ENCODE data around the gene PKDREJ.
A peak's percentile ranks its signal among the peaks of the same experiment; 100 is the strongest.

The PKDREJ gene

GRCh38 chr22:46260038-46260437, 3.1 kb downstream of the PKDREJ start:
- no peak overlapping the region for H3K4me3 ChIP-seq (ENCODE audit: low read depth, low read length)
- no peak for DNase-seq (ENCODE audit: low read depth)
- no peak for TF ChIP-seq CTCF (conservative IDR thresholded peaks at IDR 0.05; ENCODE audit: low read depth, low read length)

GRCh38 chr22:46259374-46259773, 3.8 kb downstream of the PKDREJ start:
- H3K4me3 ChIP-seq (ENCODE audit: low read depth, low read length) = no peak overlapping the region
- no peak for DNase-seq (ENCODE audit: low read depth)
- TF ChIP-seq CTCF (conservative IDR thresholded peaks at IDR 0.05; ENCODE audit: low read depth, low read length) = no peak

GRCh38 chr22:46256358-46256958, 6.7 kb downstream of the PKDREJ start:
- TF ChIP-seq CTCF (conservative IDR thresholded peaks at IDR 0.05; ENCODE audit: low read depth, low read length) = no peak
- no peak overlapping the region for H3K4me3 ChIP-seq (ENCODE audit: low read depth, low read length)
- DNase-seq (ENCODE audit: low read depth) = no peak

- no peak for DNase-seq (ENCODE audit: low read depth)
- no peak overlapping the region for H3K4me3 ChIP-seq (ENCODE audit: low read depth, low read length)
- no peak for TF ChIP-seq CTCF (conservative IDR thresholded peaks at IDR 0.05; ENCODE audit: low read depth, low read length)
Observed at GRCh38 chr22:46251816-46252380, 11.2 kb downstream of the PKDREJ start.

GRCh38 chr22:46251266-46251665, 11.9 kb downstream of the PKDREJ start:
- no peak for DNase-seq (ENCODE audit: low read depth)
- H3K4me3 ChIP-seq (ENCODE audit: low read depth, low read length) = peak overlapping the region; percentile 91
- no peak for TF ChIP-seq CTCF (conservative IDR thresholded peaks at IDR 0.05; ENCODE audit: low read depth, low read length)

GRCh38 chr22:46250783-46251125, 12.4 kb downstream of the PKDREJ start:
- H3K4me3 ChIP-seq (ENCODE audit: low read depth, low read length) = peak overlapping the region; percentile 91
- TF ChIP-seq CTCF (conservative IDR thresholded peaks at IDR 0.05; ENCODE audit: low read depth, low read length) = no peak
- DNase-seq (ENCODE audit: low read depth) = no peak

Data from choroid plexus epithelial cell (primary cell).